SK-N-SH (cell line): ENCODE data around the gene NFKB2. TPM values are rescaled to one million over a fixed set of nuclear protein-coding genes. Genes with fewer than 3 reads are reported as not detected.

ENCODE experiments used
- CTCF ChIA-PET: fragments of 300-600, 350-600 bp; formaldehyde crosslinking; extraction: SDS; loops from one replicate; lab custom pipeline; 2021; lab: Yijun Ruan, JAX
- POLR2A ChIA-PET: fragments of 350-600 bp; sonication (Branson Sonifier 250); formaldehyde crosslinking; extraction: SDS; loops from one replicate; lab custom pipeline; 2020; ENCODE audit warnings: antibody characterized with exemption, inconsistent platforms; lab: Yijun Ruan, JAX
- DNase-seq: peaks from one replicate; pipeline ENCODE4 v3.0.0; 2012
- H2AFZ ChIP-seq: fragments of 200-600 bp; sonication (generic); 2 replicates; pipeline ENCODE4 v1.8.1; 2016; ENCODE audit warnings: antibody characterized with exemption, mild to moderate bottlenecking, low read depth
- H3F3A ChIP-seq: fragments of 200-600 bp; sonication (generic); replicated peaks from 2 replicates; pipeline ENCODE3; 2016; ENCODE audit warnings: antibody characterized with exemption, mild to moderate bottlenecking; ENCODE audit not compliant: insufficient read depth
- H3K27ac ChIP-seq, 2 experiments: fragments of 200-500 bp in 1 of 2; fragments of 200-600 bp in 1 of 2; sonication (Bioruptor generic) in 1 of 2; sonication (generic), shearing (Covaris generic) in 1 of 2; 2 replicates each; pipeline versions ENCODE4 v1.5.1 to v1.6.1; 2014 to 2016; ENCODE audit warnings: low read depth in 2 of 2, inconsistent platforms in 1 of 2, low read length in 1 of 2, mild to moderate bottlenecking in 1 of 2, mixed read lengths in 1 of 2
- H3K27me3 ChIP-seq: fragments of 200-600 bp; sonication (generic), shearing (Covaris generic); 2 replicates; pipeline ENCODE4 v1.6.1; 2016; ENCODE audit warnings: mixed run types; ENCODE audit not compliant: insufficient read depth
- H3K36me3 ChIP-seq, 2 experiments: fragments of 200-500 bp in 1 of 2; fragments of 200-600 bp in 1 of 2; sonication (Bioruptor generic) in 1 of 2; sonication (generic) in 1 of 2; replicated peaks in 1 of 2; 2 replicates each; pipeline versions ENCODE3 to v1.5.1; 2014 to 2016; ENCODE audit warnings: low read length in 1 of 2, mild to moderate bottlenecking in 1 of 2; ENCODE audit not compliant: insufficient read depth in 2 of 2, control insufficient read depth in 1 of 2
- H3K4me1 ChIP-seq, 2 experiments: fragments of 200-500 bp in 1 of 2; fragments of 200-600 bp in 1 of 2; sonication (Bioruptor generic) in 1 of 2; sonication (generic), shearing (Covaris generic) in 1 of 2; 2 replicates each; pipeline versions ENCODE4 v1.5.1 to v1.6.1; 2014 to 2016; ENCODE audit warnings: low read depth in 1 of 2, low read length in 1 of 2, mixed run types in 1 of 2; ENCODE audit not compliant: insufficient read depth in 2 of 2, control insufficient read depth in 1 of 2
- H3K4me2 ChIP-seq: fragments of 200-600 bp; sonication (generic), shearing (Covaris generic); 2 replicates; pipeline ENCODE4 v1.6.1; 2017; ENCODE audit warnings: mixed run types
- H3K4me3 ChIP-seq, 2 experiments: fragments of 200-500 bp in 1 of 2; fragments of 200-600 bp in 1 of 2; sonication (Bioruptor generic) in 1 of 2; sonication (generic), shearing (Covaris generic) in 1 of 2; 2 replicates each; pipeline versions ENCODE4 v1.5.1 to v1.8.1; 2014 to 2016; ENCODE audit warnings: low read depth in 2 of 2, inconsistent platforms in 1 of 2, low read length in 1 of 2, mild to moderate bottlenecking in 1 of 2, mixed read lengths in 1 of 2, moderate library complexity in 1 of 2
- H3K79me2 ChIP-seq: fragments of 200-600 bp; sonication (generic); 2 replicates; pipeline ENCODE4 v1.8.1; 2017; ENCODE audit warnings: mild to moderate bottlenecking; ENCODE audit not compliant: insufficient read depth
- H3K9ac ChIP-seq: fragments of 200-600 bp; sonication (generic); 2 replicates; pipeline ENCODE4 v1.6.1; 2017; ENCODE audit warnings: mixed run types
- H3K9me2 ChIP-seq: fragments of 200-600 bp; sonication (generic); 2 replicates; pipeline ENCODE4 v1.6.1; 2017; ENCODE audit warnings: mixed run types
- H3K9me3 ChIP-seq: fragments of 200-600 bp; sonication (generic); 2 replicates; pipeline ENCODE4 v1.6.1; 2017; ENCODE audit warnings: mixed run types, mild to moderate bottlenecking, moderate library complexity
- H4K20me1 ChIP-seq: fragments of 200-600 bp; sonication (generic); 2 replicates; pipeline ENCODE4 v1.6.1; 2017; ENCODE audit warnings: mild to moderate bottlenecking, mixed run types; ENCODE audit not compliant: insufficient read depth
- CHD2 ChIP-seq: fragments of 150-350 bp; IDR thresholded peaks from 2 replicates; pipeline ENCODE4 v1.6.1; 2018; ENCODE audit warnings: low read length; ENCODE audit not compliant: partially characterized antibody
- EZH2phosphoT487 ChIP-seq: fragments of 200-600 bp; sonication (generic); IDR thresholded peaks from 2 replicates; pipeline ENCODE4 v1.6.1; 2017; ENCODE audit warnings: low read depth, mixed run types, mild to moderate bottlenecking, antibody characterized with exemption, moderate library complexity, borderline replicate concordance
- FOXJ3 ChIP-seq: sonication (generic); formaldehyde crosslinking; IDR thresholded peaks from 2 replicates; pipeline ENCODE4 v1.5.1; 2020; ENCODE audit warnings: mild to moderate bottlenecking, missing genetic modification reagents
- FOXM1 ChIP-seq: IDR thresholded peaks from 2 replicates; pipeline ENCODE4 v1.4.0; 2012; ENCODE audit warnings: low read depth, mild to moderate bottlenecking
- GABPA ChIP-seq: IDR thresholded peaks from 2 replicates; pipeline ENCODE4 v1.4.0; 2012; ENCODE audit warnings: low read depth, mild to moderate bottlenecking
- GATA2 ChIP-seq: sonication (generic); formaldehyde crosslinking; IDR thresholded peaks from 2 replicates; pipeline ENCODE4 v1.5.0; 2020; ENCODE audit warnings: mild to moderate bottlenecking, missing genetic modification reagents
- IRF3 ChIP-seq: fragments of 150-350 bp; IDR thresholded peaks from 2 replicates; pipeline ENCODE4 v1.6.1; 2016; ENCODE audit warnings: mild to moderate bottlenecking, low read depth, low read length
- JUND ChIP-seq: IDR thresholded peaks from 2 replicates; pipeline ENCODE4 v1.4.0; 2012
- MXI1 ChIP-seq: IDR thresholded peaks from 2 replicates; pipeline ENCODE4 v1.6.1; 2012; ENCODE audit warnings: mild to moderate bottlenecking, low read depth, low read length, improper control_type of control experiment
- POLR2AphosphoS5 ChIP-seq: IDR thresholded peaks from 2 replicates; pipeline ENCODE4 v1.6.1; 2012; ENCODE audit warnings: low read depth, low read length
- RCOR1 ChIP-seq: fragments of 150-350 bp; IDR thresholded peaks from 2 replicates; pipeline ENCODE4 v1.6.1; 2017; ENCODE audit warnings: antibody characterized with exemption, low read length
- RFX5 ChIP-seq: IDR thresholded peaks from 2 replicates; pipeline ENCODE4 v1.6.1; 2012; ENCODE audit warnings: mild to moderate bottlenecking, improper control_type of control experiment, low read length
- RXRA ChIP-seq: IDR thresholded peaks from 2 replicates; pipeline ENCODE4 v1.4.0; 2012; ENCODE audit warnings: low read depth, mild to moderate bottlenecking, borderline replicate concordance
- SIN3A ChIP-seq: IDR thresholded peaks from 2 replicates; pipeline ENCODE4 v1.6.1; 2012; ENCODE audit warnings: low read depth, mild to moderate bottlenecking, low read length, moderate library complexity, borderline replicate concordance
- TEAD4 ChIP-seq: IDR thresholded peaks from 2 replicates; pipeline ENCODE4 v1.4.0; 2012; ENCODE audit warnings: mild to moderate bottlenecking, borderline replicate concordance; ENCODE audit not compliant: insufficient read depth
- USF2 ChIP-seq: fragments of 150-350 bp; IDR thresholded peaks from 2 replicates; pipeline ENCODE4 v1.6.1; 2017; ENCODE audit warnings: antibody characterized with exemption, low read length, low read depth, borderline replicate concordance
- WGBS: methylation state at CpG from one replicate; pipeline ENCODE4 v1.1.6; 2017; ENCODE audit warnings: low lambda C conversion rate; 5-methylcytosine and 5-hydroxymethylcytosine counted together
- polyA plus RNA-seq, 3 experiments: library from polyadenylated mRNA; depleted of rRNA; stranded (reverse); fragments of >200 nt; gene quantifications; 2 replicates each; pipeline ENCODE4 v1.2.3, GENCODE V29; 2012
- TF ChIP-seq, protein P1 (sequence below): IDR thresholded peaks from 2 replicates; pipeline ENCODE4 v1.4.0; 2012; ENCODE audit warnings: low read depth, borderline replicate concordance

Gene NFKB2
- polyA plus RNA-seq, 1 of the 3 experiments (the other 2 are of a cell fraction): 26.6 TPM

DNA sequence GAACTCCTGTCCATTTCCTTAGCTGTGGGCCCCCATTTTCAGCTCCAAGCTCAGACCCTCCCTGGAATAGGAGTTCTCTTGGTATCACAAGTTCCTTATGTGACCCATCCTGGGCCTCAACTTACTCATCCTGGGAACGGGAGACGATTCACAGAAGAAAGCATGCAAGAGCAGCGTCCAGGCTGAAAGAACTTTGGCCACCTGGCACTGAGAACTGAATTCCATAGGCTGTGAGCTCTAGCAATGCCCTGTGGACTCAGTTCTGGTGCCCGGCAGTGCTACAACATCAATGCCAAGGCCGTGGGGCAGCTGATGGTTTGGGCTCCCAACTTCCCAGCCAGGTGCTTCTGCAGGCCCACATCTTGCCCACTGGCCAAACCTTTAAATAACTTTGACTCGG is 40.8 kb downstream of the NFKB2 start:
- Histone ChIP-seq H3K36me3 (no peaks in the 10 kb centered on the region), H3K9me2 (no peaks in the 10 kb centered on the region), H3K4me3 (no peak overlapping the region), H3K9me3 (no peaks in the 10 kb centered on the region), H3K27ac (no peak overlapping the region), H3K4me1 (peaks cover 0 to 5% of the 10 kb centered on the region in 2 experiments; a peak in 1 of 4 replicates), H3K9ac (no peak overlapping the region), H3K79me2 (peaks cover 11% of the 10 kb centered on the region), H3K27me3 (no peaks in the 10 kb centered on the region), H3F3A (no peaks in the 10 kb centered on the region), H4K20me1 (no peaks in the 10 kb centered on the region), H2AFZ (no peak overlapping the region), H3K4me2 (no peak overlapping the region)
- no peak for DNase-seq
- WGBS: 74% methylated on average over 4 of the region's 6 CpGs
- POLR2A ChIA-PET: interaction anchor here (2.5 kb wide), 1 partner anchor 15 kb away, joined by 8 read pairs; the partner anchor contains the start of gene C10orf95
- TF ChIP-seq USF2 (no peak), JUND (no peak), RXRA (no peak), IRF3 (no peak), FOXM1 (no peak), RCOR1 (no peak), FOXJ3 (CRISPR knock-in tag) (no peak), CHD2 (no peak), MXI1 (no peak), GATA2 (no peak), EZH2phosphoT487 (no peak), GABPA (no peak), SIN3A (no peak)
- TF ChIP-seq, protein P1, sequence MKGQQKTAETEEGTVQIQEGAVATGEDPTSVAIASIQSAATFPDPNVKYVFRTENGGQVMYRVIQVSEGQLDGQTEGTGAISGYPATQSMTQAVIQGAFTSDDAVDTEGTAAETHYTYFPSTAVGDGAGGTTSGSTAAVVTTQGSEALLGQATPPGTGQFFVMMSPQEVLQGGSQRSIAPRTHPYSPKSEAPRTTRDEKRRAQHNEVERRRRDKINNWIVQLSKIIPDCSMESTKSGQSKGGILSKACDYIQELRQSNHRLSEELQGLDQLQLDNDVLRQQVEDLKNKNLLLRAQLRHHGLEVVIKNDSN: no peak
- CTCF ChIA-PET: interaction anchor here (1.3 to 3.7 kb wide), 4 partner anchors 14 to 37 kb away, joined by 4 to 23 read pairs (median 7); partner anchors contain the start of genes C10orf95 and FBXL15

GRCh38 chr10:102437515-102437914 is 42.0 kb downstream of the NFKB2 start:
- TF ChIP-seq POLR2AphosphoS5: no peak
- no peak for TF ChIP-seq TEAD4
- no peak for TF ChIP-seq RFX5
- no peak for TF ChIP-seq USF2
- ChIA-PET CTCF (interaction anchor here (1.4 to 3.7 kb wide), 2 partner anchors 15 to 33 kb away, joined by 4 to 23 read pairs; partner anchors contain the start of gene FBXL15), POLR2A (no interaction called here)
- DNase-seq: no peak
- H3K4me2 ChIP-seq: no peak overlapping the region
- H4K20me1 ChIP-seq: no peaks in the 10 kb centered on the region
- H3K9me2 ChIP-seq: no peaks in the 10 kb centered on the region
- H3K27ac ChIP-seq: no peak overlapping the region
- no peak overlapping the region for H2AFZ ChIP-seq
- 88% methylated on average over 3 of the region's 3 CpGs for WGBS
- H3K9me3 ChIP-seq: no peaks in the 10 kb centered on the region
- no peaks in the 10 kb centered on the region for H3F3A ChIP-seq
- H3K9ac ChIP-seq: no peak overlapping the region
- H3K36me3 ChIP-seq: no peaks in the 10 kb centered on the region
- no peaks in the 10 kb centered on the region for H3K79me2 ChIP-seq
- no peaks in the 10 kb centered on the region; a peak in 1 of 4 replicates for H3K4me1 ChIP-seq
- H3K4me3 ChIP-seq: no peak overlapping the region
- H3K27me3 ChIP-seq: no peaks in the 10 kb centered on the region
